Fibroblast of skin of back (primary cell): ENCODE results near the gene TIMP2.

Experiments
- DNase-seq: peaks from one replicate; pipeline ENCODE4 v3.0.0-alpha.2; 2013

The TIMP2 gene

GRCh38 chr17:78806451-78806850 lies 118.7 kb downstream of the TIMP2 start:
- DNase-seq, result no peak

- DNase-seq, result no peak
These were observed 119.9 kb downstream of the TIMP2 start for GRCh38 chr17:78805301-78805700.

- no peak for DNase-seq
These were observed 120.4 kb downstream of the TIMP2 start for GRCh38 chr17:78804777-78805176.

GRCh38 chr17:78803186-78803845 lies 121.9 kb downstream of the TIMP2 start:
- no peak for DNase-seq
